LoVo (cell line): Measurements from ENCODE around the gene MAP4K4.

ENCODE experiments used
- DNase-seq: peaks from one replicate; pipeline ENCODE4 v3.0.0-alpha.2; 2016; ENCODE audit warnings: low spot score

Gene MAP4K4

DNA sequence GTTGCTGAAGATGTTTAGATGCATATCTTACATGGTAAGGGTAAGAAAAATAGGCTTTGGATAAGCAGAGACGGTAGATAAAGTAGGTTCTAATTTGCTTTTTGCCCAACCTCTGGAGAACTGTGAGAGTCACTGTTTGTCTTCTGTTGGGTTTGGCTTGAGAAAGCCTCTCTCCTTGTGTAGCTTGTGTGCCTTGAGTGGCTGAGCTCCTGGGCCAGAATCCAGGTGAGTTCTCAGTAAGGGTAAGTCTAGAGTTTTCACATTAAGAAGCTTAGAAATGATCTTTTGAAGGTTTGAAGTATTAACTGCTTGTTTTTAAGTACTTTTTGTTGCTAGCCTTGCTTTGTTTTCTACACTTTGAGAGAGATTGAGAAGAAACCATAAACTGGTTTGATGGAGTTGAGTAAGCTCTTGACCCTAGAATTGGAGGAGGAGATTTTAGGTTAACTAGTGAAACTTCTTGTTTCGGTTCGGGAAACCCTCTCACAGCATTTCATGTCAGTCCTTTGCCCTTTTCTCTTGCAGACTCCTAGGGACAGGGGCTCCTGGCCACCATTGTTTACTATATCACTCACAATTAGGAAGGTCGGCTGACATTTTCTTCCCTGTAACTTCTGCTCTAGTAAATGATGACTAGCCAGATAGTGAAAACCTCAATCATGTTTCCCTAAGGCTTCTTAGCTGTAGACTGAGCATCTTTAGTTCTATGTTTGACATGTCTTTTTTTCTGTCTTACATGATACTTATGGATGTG lies 26.0 kb downstream of the MAP4K4 start:
- DNase-seq: no peak

DNA sequence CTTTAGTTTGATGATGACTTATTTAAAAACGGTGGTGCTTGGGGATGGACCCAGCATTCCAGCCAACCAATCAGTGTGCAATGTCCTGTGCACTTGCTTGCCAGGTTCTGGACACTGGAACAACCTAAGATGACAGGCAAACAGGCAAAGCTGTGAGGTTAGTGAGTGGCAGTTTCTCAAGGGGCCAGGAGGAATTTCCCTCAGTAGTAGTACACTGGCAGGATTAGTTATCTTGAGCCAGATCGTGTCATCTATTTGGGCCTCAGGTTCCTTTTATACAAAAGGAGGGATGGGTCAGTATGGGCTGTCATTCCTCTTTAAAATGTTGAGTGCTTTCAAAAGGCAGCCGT lies 26.6 kb downstream of the MAP4K4 start:
- no peak for DNase-seq

DNA sequence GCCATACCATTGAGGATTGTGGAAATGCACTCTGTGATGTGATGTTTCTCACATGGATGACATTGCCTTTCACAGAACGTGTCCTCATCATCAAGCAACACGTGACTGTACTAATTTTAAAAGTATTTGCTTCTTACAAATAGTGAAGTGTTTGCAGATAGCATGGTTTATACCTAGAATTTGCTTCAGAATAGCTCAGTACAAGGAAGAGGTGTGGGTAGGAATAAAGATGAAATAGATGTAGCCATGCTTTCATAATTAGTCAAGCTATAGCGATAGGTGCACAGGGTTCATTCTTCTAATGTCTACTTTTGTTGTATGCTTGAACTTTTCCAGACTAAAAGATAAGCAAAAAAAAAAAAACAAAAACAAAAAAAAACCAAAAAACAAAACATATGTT lies 27.5 kb downstream of the MAP4K4 start:
- no peak for DNase-seq

DNA sequence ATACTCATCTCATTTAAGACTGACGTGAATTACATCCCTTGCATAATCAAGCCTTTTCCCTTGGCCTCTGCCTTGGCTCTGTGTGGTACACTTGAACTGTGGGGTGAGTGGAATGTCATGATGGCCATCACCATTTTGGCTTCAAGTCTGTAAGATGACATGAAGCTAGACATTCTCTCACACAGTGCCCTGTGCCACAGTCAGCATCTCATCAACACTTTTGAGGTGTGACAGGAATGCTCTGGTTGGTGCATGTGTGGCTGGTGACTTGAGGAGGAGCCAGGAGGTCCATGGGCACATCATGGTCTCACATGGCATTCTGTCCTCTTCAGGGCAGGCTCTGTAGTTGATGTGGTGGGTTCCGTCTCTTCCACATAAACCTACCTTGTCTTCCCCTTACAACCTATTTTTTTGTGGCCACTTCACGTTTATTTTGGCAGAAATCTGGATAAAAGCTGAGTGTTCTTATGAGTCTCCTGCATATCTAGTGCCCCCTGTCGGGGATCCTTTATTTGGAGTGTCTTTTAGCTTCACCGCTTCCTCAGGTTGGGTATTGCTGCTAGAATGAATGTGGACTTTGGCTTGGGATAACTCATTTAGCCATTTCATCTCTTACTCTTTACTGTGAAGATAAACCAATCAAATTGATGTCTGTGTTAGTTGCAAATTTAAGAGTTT lies 28.1 kb downstream of the MAP4K4 start:
- no peak for DNase-seq

DNA sequence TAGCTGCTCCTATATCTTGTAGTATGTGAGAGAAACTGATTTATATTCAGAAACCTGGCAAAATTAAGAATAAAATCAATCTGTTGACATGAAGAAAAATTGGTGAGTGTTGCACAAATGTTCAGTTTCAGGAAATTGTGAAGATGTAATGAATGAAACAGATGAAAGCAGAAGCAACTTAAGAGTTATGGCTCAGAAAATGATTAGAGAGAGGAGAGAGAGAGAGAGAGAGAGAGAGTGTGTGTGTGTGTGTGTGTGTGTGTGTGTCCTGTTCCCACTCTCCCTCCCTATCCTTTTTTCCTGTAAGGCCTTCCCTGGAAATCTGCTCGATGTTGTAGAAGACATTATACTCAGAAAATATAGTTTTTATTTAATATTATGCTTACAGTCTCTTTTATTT lies 31.4 kb downstream of the MAP4K4 start:
- DNase-seq: no peak

DNA sequence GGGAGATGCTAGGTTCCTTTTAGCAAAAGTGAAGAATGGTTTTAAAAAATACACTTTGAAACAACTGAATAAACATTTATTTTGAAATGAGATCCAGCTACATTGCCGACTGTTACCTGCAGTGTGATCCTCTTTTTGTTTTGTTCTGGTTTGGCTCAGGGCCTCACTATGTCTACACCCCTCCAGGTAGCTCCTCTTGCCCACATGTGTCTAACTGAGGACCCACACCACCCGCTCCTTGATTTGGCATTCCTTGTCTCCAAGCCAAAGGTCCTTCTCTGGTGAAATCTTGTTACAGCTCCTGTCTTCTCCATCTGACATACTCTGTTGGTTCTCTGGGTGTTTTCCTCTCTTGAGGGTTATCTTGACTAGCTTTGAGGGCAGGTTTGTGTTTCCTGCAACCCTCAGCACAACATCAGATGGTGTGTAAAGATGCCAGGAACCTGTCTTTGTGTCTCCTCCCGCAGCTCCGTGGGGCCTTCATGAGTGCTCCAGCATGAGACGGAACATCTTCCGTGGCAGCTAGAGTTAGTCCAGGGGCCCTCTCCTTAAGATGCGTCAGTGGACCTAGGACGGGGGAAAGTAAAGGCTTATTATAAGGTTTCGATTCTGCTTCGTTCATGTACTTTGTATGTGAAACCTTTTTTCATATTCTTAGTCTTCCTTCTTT lies 32.1 kb downstream of the MAP4K4 start:
- no peak for DNase-seq

DNA sequence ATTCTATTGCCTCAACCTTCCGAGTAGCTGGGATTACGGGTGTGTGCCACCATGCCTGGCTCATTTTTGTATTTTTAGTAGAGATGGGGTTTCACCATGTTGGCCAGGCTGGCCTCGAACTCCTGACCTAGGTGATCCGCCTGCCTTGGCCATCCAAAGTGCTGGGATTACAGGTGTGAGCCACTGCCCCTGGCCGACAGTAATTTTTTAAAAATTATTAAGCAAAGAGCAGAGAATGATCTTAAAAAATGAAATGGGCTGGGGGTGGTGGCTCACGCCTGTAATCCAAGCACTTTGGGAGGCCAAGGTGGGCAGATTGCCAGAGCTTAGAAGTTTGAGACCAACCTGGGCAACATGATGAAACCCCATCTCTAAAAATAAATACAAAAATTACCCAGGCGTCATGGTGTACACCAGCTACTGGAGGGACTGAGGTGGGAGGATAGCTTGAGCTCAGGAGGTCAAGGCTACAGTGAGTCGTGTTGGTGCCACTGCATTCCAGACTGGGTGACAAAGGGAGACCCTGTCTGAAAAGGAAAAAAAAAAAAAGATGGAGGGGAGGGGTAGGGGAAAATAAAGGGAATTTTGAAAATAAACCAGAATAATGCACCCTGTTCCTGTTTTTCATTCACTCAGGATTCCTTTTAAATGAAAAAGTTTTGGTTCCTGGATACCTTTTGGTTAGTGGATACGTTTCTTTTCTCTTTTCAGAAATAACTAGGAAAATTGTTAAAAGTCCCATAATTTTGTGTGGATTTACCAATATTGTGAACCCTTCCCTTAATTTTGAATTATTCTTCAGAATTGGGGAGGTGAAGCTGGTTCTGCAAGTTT lies 33.9 kb downstream of the MAP4K4 start:
- DNase-seq: no peak

DNA sequence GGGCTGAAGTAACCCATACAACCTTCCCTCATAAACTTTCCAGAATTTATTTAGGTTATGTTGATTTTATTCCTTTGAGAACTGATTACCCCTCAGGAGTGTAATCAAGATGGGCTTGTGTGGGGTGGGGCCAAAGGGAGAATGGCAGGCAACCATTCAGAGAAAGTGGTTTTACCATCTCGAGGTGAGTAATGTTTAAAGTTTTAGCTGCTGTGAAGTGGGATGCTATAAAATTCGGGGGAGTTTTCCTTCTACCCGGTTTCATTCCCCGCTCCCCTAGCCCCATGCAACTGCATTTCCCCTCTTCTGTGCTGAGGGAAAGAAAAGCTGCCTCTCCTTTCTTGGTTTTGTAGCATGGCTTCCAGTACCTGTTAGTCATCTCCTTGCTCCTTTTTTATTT lies 34.7 kb downstream of the MAP4K4 start:
- DNase-seq: no peak

DNA sequence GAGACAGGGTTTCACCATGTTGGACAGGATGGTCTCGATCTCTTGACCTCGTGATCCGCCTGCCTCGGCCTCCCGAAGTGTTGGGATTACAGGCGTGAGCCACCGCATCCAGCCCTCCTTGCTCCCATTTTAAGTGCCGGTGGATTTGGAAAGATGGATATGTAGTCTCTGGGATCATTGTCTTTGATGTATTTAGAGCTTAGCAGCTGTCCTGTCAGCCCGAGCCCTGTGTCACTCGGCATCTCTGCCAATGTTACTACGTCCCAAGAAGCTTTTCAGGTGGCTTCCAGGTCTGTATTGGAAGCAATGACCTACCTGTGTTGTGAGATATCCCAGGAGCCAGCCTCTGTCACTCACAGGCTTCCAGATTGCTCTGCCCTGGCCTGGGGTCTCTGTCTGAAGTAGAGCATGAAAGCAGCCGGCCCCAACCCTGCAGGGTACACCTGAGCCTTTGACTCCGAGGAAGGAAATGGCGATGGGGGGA lies 35.3 kb downstream of the MAP4K4 start:
- no peak for DNase-seq

DNA sequence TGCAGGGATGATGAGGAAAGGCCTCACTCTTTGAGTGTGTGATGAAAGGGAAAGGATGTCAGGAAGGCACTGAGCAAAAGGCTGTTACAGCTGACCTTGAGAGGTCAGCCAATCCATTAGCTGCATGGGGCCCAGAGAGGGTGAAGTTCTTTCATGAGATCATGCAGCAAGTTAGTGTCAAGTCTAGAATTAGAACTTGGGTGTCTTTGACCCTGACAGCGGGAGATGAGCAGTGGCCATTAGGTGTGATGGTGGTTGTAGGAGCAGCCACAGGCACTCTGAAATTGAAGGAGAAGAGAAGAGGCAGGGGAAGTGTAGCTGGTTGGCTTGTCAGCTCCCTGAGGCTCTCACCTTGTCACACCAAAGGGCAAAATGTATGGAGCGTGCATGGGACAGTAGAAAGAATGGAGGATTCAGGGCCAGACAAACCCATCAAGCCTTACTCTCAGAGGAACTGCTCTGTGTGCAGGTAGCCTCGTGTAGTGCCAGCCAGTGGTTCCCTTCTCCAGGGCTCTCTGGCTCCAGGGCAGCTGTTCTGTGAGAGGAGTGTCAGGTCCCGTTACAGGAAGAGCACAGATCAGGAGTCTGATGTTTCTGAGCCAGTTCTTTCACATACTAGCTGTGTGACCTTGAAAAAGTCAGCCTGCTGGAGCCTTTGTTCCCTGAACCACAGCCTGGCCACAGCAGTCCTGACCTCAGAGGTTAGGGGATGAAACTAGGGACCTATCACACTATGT lies 35.9 kb downstream of the MAP4K4 start:
- DNase-seq: no peak

DNA sequence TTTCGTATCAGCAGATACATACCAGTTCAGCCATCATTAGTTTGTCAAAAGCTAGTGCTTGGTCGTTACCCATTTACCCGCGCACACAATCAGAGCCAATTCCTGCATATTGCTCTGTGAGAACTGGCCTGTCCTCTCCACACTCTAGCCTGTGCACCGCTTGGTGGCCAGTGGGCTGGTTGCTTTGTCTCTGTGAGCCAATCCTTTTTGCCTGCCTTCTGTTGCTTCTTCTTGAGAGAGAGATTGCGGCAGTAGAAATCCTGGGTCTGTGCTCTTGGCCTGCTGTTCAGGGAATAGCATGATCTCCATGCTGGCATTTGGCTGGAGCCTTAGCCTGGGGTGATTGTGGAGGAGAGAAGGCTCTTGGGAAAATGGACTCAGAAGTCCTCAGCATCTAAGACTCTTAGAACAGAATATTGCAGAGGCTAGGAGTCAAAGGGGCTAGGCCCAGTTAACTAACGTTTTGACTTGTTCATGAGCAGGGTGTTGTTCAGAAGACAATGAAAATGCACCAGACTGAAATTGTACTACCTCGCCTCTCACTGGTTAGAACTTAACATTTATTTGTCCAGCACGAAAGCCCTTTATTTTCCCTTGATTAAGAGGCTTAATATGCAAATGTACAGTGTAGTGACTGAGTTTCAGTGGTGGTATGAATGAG lies 37.1 kb downstream of the MAP4K4 start:
- DNase-seq: no peak

DNA sequence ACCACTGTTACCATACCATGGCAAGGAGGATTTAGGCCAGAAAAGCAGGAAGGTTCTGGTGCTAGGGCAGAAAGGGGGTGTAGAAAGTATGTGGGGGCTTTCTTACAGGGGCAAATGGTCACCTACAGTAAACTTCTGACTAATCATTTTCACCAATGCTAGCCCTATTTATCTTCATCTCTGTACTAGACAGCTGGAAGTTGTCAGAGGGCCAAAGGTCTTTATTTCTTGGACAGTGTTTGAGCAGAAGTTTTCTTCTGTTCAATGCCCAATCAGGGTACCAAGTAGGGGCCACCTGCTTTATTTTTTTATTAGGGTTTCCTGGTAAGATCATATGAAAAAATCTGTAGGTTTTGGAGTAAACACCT lies 37.6 kb downstream of the MAP4K4 start:
- no peak for DNase-seq

DNA sequence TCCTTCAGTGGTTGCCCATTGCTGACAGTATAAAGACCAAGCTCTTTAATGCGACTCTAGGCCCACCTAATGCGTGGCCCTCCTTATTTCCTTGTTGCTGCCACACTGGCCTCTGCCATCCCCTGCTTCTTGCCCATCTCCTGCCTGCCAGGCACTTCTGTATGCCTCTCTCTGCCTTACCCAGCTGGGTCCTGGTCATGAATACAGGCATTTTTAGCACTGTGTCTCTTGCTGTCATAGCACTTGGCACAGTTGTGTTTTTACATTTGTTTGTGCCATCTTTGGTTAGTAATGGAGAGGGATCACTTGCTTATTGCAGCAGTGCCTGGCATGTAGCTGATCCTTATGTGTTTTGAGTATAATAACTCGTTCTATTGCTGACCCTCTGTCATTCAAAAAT lies 38.7 kb downstream of the MAP4K4 start:
- no peak for DNase-seq

DNA sequence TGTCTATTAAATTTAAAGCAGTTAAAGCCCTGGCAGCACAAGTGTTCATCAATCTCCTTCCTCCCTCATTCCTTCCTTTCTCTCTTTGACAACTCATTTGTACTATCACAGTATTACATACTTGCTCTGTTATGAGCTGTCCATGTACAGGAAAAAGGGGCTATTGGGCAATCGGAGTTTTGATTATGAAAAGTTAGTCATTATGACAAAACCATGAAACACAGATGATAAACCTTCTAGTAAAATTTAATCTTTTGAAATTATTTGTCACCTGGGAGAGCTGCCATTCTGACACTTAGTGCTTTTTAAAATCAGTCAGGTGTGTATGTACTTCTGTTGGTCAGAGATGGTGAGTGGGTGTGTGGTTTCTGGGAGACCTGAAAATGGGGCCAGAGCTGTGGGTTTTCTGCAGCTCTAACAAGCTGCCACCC lies 39.4 kb downstream of the MAP4K4 start:
- DNase-seq: no peak

DNA sequence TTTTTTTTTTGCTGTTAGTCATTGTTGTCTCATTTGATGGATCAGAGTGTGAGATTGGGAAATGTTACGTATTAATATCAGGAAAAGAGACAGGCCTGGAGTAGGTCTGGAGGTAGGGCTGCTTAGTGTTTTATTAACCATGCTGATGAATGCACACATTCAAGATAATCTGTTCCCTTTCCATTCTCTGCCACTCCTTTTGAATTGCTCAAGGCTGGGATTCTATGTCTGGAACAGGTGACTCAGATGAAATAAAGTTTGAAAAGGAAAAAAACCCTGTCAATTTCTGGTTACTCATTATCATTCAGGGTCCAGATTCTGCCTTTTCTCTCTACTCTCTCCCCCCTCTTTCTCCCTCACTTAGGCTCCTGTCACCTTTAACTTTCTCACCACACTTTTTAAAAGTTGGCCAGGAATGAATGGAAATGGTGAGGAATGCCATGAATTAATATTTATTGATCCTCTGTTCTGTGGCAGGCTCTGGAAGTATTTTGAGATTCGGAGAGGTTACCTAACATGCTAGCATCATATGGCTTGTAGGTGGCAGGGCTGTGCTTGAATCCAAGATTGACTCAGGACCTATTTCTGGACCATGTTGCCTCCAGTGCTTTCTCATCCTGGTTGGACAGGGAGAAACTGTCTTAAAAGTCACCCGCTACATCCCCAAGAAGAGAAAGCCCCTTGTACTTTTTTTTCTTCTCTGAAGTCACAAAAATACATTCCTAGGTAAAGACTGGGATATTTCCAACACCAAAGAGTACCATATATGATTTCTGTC lies 40.2 kb downstream of the MAP4K4 start:
- no peak for DNase-seq

DNA sequence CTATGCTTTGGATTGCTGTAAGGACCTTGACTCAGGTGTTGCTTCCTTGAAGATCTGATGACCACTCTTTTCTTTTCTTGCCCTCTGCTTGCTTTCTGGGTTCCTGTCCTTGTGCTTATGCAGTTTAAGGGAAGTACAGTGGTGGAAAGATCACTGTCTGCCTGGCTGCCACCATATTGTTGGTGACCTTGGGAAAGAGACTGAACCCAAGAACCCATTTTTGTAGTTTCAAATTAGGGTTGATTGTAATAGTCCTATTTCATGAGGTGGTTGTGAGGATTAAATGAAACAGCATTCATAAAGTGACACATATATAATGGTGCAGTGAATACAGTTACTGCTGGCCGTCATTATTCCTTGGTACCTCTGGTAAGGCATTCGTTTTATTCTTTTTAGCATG lies 41.1 kb downstream of the MAP4K4 start:
- DNase-seq: no peak

DNA sequence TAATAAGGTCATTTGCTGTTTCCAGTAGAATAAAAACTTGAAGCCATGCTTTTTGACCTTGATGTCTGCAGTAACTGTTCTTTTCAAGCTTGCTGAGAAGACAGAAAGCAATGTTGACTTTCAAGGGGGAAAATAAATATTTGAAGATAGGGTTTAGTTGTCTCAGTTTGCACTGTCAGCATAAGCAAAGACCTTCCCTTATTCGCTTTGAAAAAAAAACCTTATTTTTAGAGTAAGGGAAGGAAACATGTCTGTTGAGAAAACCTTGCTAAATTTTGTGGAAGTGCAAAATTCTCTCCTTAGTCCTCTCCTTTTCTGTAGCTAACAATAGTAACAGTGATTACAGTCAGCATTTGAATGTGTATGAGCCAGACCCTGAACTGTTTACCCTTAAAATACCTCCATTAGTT lies 43.1 kb downstream of the MAP4K4 start:
- no peak for DNase-seq

DNA sequence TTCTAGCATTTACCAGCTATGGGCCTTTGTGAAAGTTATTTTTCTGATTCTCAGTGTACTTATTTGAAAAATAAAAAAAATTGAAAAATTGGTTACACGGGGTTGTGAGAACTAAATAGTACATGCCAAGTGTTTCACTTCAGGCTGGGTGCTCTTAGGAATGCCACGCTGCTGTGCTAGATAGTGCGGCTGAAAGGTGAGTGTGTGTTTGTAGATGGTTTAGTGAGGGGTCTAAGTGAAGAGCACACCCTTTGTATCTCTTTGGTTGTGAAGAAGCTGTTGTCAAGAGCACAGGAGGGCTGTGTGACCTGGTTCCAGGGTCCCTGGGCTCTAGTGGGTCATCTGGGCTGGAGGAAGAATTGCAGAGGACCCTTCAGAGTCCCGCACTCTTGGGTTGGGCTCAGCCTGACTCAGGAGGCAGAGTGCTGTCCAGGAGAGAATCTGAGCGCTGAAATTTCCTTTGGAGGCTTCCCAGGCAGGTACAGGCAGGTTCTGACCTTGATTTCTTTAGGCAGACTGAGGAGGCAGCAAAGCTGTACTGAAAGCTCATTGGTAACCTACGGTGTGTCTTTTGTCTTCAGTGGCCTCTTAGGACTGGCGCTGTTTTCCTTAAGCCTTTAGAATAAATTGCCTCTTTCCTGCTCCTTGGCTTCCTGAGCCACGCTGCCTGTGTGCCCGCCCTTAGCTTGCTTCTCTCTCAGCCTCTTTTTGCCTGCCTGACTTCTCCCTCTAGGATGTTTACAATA lies 44.4 kb downstream of the MAP4K4 start:
- DNase-seq: no peak

DNA sequence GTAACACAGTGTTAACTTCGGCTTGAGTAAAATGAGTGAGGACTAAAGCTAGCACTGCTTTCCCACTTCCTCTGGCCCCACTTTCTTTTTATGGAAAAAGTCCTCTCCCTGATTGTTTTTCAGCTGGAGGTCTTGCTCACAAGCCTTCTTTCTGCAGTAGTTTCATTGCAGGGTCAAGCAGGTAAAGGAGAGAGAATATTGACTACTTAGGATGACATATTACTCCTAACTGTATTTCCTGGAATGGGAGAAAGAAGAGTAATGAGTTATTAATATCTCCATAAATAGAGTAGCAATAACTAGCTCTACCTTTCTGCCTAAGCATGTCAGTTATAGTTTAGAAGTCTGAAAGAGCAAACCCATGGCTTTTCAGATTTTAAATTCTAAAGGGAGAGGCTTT lies 45.0 kb downstream of the MAP4K4 start:
- no peak for DNase-seq

DNA sequence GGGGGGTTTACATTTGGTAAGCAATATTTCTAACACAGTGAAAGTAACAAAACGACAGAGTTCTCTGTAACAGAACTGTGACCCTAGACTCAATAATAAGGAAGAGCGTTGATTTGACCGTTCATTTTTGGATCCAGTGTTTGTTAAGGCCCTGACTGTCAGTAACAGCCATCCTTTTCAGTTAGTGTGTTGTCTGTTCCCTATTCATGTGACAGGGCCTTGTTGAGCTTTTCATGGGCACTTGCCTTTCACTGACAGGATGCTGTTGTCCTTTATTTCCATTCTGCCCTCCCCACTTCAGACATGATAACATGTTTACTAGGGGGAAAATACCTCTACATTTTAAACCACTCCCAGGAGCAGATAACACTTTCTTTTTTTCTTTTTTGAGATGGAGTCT lies 45.8 kb downstream of the MAP4K4 start:
- DNase-seq: no peak
